GM12801 (cell line): Measurements from ENCODE around the gene SYDE1.

Source experiments
- CTCF ChIP-seq: IDR thresholded peaks from one replicate; pipeline ENCODE4 v1.5.1; 2011; ENCODE audit warnings: control low read depth; ENCODE audit not compliant: insufficient read length; ENCODE audit errors: extremely low read depth

SYDE1 gene, protein sequence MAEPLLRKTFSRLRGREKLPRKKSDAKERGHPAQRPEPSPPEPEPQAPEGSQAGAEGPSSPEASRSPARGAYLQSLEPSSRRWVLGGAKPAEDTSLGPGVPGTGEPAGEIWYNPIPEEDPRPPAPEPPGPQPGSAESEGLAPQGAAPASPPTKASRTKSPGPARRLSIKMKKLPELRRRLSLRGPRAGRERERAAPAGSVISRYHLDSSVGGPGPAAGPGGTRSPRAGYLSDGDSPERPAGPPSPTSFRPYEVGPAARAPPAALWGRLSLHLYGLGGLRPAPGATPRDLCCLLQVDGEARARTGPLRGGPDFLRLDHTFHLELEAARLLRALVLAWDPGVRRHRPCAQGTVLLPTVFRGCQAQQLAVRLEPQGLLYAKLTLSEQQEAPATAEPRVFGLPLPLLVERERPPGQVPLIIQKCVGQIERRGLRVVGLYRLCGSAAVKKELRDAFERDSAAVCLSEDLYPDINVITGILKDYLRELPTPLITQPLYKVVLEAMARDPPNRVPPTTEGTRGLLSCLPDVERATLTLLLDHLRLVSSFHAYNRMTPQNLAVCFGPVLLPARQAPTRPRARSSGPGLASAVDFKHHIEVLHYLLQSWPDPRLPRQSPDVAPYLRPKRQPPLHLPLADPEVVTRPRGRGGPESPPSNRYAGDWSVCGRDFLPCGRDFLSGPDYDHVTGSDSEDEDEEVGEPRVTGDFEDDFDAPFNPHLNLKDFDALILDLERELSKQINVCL

DNA sequence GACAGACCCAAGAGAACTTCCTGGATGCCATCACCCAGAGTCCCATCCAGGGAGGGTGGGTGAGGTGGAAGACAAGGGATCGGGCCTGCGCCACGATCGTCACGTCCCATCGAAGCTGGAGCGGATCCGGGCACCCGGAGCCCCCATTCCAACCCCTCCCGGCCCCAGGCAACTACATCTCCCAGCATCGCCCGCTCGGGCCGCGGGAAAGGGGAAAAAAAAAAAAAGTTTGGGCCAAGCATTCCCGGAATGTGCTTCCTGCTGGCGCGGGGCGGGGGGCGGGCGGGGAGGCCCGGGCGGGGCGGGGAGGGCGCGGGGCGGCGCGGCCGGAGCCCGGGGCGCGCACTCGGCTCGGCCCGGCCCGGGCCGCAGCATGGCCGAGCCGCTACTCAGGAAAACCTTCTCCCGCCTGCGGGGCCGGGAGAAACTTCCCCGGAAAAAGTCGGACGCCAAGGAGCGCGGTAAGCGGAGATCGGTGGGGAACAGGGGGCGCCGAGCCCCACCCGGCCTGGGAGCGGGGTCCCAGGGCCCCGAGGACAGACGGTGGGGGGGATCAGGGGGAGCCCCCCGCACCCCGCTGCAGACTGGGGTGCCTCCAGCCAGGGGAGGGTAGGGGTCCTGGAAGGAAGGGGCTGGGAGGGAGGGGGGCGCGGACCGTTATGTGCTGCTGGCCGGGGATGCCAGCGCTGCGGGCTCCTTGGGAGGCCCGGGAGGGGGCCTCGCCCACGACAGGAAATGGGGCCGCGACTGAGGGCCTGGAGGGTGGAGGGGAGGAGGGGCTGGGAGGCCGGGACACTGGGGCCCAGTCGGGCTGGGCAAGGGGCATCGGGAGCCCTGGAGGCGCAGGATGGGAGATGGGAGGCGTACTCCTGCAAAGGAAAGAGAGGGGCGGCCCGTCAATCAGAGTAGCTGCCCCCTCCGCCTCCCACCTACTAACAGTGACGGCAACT is at the start of gene SYDE1:
Gene SYDE1 (plus strand): TSS at position 341 of the 950 bp plus-strand sequence. CDS start 33 bp downstream, at position 374.
- TF ChIP-seq CTCF: no peak

DNA sequence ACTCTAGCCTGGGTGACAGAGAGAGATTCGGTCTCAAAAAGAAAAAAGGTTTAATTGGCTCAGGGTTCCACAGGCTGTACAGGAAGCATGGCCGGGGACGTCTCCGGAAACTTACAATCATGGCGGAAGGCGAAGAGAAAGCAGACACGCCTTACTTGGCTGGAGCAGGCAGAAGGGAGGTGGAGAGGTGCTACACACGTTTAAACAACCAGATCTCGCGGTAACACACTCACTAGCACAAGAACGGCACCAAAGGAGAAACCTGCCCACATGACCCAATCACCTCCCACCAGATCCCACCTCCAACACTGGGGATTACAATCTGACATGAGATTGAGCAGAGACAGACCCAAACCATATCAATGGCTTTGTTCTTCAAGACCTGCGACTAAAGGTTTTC is 45.2 kb upstream of the SYDE1 start:
- TF ChIP-seq CTCF: no peak

DNA sequence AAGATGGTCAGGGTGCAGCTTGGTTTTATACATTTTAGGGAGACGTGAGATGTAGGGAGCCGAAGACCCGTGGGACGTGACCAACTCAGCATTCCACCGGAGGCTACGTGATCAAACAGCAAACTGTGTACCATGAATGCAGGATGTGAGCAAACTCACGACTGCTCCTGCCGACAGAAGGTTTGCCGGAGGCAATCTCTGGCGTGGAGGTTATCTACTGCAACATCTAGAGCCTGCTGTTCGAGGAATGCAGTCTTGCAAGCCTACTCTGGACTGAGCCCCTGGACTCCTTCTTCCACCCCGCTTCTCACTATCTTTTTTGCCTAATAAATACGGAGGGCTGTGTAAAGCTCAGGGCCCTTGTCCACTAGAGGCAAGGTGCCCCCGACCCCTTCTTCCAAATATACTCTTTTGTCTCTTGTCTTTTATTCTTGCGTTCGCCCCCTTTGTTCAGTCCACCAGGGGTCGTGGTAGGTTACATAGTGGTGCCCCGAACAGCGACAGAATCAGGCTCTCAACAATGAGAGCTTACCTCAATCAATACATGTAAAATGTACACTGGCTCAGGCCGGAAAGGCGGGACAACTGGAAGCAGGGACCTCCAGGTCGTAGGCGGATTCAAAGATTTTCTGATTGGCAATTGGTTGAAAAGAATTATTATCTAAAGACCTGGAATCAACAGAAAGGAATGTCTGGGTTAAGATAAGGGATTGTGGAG is 34.1 kb upstream of the SYDE1 start:
- no peak for TF ChIP-seq CTCF

DNA sequence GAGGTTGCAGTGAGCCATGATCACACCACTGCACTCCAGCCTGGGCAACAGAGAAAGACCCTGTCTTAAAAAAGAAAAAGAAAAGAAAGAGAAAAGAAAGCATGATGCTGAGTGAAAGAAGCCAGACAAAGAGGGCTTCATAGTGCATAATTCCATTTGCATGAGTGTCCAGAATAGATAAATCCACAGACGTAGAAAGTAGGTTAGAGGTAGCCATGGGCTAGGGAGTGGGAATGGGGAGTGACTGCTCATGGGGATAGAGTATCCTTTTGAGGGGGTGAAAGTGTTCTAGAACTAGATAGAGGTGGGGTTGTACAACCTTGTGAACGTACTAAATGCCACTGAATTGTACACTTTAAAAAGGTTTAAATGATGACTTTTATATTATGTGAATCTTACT is 32.8 kb upstream of the SYDE1 start:
- TF ChIP-seq CTCF: no peak

DNA sequence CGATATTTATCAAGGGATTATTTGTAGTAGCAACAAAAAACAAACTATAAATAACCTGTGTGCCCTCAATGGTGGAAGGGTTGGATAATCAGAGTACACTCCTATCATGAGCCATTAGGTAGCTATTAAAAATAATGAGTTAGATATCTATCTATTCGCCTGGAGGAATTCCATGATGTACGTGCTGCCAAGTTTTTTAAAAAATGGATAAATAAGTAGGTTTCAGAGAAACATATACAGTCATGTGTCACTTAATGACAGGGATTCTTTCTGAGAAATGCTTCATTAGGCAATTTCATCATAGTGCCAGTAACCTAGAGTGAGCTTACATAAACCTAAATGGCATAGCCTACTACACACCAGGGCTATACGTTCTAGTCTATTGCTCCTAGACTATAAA is 31.4 kb upstream of the SYDE1 start:
- no peak for TF ChIP-seq CTCF

DNA sequence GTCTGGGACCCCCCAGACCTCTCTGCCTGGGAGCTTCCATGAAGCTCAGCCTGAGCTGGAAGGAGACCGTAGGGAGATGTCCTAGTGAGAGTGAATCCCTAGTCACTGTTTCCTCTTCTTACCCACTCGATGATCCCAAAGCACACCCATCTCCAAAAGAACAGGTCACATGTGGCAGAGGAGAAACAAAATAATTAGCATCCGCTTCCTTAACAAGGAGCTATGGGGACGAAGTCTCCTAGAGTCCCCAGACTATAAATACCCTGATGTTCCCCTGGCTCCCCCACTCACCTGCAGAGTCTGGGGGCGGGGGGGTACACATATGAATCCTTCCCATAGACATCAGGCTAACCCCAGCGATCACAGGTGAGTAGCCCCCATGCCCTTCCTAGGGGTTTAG is 25.3 kb upstream of the SYDE1 start, which contains the start of gene OR1I1:
Gene OR1I1 (plus strand): TSS at position 301 of the 400 bp plus-strand sequence. CDS start 4,855 bp downstream, outside the sequence.
- no peak for TF ChIP-seq CTCF
